ENCODE data around the gene MAOB. TPM values are rescaled to one million over a fixed set of nuclear protein-coding genes. Genes with fewer than 3 reads are reported as not detected.

Gene MAOB
- total and polyA plus RNA-seq, 10 of the 15 experiments (the other 5 are each of a cell fraction or from before 2014, with no cell fraction given), result 0.21 TPM; not detected in 9

DNA sequence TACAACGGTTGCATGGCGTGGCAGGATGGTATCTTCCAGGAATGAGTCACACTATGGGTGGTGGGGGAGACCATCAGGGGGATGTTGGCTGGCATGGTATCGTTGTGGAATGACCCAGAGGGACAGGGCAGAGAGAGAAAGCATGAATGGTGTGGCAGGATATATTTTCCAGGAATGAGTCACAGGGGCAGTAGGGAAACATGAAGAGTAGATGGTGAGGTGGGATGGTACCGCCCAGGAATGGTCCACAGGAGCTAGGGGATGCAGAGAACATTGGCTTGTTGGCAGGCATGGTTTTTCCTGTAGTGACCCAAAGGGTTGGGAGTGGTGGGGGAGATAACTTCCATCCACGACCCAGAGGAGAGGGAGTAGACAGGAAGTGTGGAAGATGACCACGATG lies 163.7 kb downstream of the MAOB start (continued):
- TF ChIP-seq, protein P1, sequence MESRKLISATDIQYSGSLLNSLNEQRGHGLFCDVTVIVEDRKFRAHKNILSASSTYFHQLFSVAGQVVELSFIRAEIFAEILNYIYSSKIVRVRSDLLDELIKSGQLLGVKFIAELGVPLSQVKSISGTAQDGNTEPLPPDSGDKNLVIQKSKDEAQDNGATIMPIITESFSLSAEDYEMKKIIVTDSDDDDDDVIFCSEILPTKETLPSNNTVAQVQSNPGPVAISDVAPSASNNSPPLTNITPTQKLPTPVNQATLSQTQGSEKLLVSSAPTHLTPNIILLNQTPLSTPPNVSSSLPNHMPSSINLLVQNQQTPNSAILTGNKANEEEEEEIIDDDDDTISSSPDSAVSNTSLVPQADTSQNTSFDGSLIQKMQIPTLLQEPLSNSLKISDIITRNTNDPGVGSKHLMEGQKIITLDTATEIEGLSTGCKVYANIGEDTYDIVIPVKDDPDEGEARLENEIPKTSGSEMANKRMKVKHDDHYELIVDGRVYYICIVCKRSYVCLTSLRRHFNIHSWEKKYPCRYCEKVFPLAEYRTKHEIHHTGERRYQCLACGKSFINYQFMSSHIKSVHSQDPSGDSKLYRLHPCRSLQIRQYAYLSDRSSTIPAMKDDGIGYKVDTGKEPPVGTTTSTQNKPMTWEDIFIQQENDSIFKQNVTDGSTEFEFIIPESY (IDR thresholded peaks at IDR 0.05), result no peak

DNA sequence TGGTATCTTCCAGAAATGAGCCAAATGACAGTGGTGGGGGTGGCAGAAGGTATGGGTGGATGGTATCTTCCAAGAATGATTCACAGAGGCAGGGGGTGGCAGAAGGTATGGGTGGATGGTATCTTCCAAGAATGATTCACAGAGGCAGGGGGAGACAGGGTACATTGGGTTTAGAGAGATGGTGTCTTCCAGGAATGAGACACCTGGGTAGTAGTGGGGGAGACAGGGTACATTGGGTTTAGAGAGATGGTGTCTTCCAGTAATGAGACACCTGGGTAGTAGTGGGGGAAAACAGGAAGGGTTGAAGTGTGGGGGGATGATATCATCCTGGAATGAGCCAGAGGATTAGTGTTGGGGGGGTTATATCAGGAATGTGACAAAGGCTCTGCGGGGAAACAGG lies 164.2 kb downstream of the MAOB start:
- Histone ChIP-seq H2AFZ (ENCODE audit: control insufficient read depth, low read depth, low read length) (no peak overlapping the region), H3K4me3 (no peak overlapping the region), H3K27me3 (replicated peaks in 1 of 2; ENCODE audit: control insufficient read depth in 2 of 2, insufficient read depth in 2 of 2, low read length in 1 of 2) (no peaks in the 10 kb centered on the region), H3K4me2 (ENCODE audit: control insufficient read depth, insufficient read depth) (no peak overlapping the region), H3K27ac (ENCODE audit: control insufficient read depth, insufficient read depth) (no peak overlapping the region), H3K9ac (ENCODE audit: control insufficient read depth, insufficient read depth, low read length) (no peak overlapping the region), H3K36me3 (ENCODE audit: control insufficient read depth in 2 of 2, insufficient read depth in 2 of 2, low read length in 1 of 2) (no peaks in the 10 kb centered on the region), H3K79me2 (ENCODE audit: control insufficient read depth, insufficient read depth, low read length) (no peaks in the 10 kb centered on the region), H3K4me1 (ENCODE audit: control insufficient read depth, insufficient read depth, low read length) (no peaks in the 10 kb centered on the region), H3K9me3 (replicated peaks; ENCODE audit: control insufficient read depth, insufficient read depth, low read length) (no peaks in the 10 kb centered on the region), H4K20me1 (ENCODE audit: control insufficient read depth, insufficient read depth) (no peaks in the 10 kb centered on the region)
- POLR2A ChIA-PET, result no interaction called here
- TF ChIP-seq EZH2 (IDR thresholded peaks at IDR 0.05; ENCODE audit: borderline replicate concordance, control insufficient read depth, low read depth, low read length), result no peak
- TF ChIP-seq, protein P2, sequence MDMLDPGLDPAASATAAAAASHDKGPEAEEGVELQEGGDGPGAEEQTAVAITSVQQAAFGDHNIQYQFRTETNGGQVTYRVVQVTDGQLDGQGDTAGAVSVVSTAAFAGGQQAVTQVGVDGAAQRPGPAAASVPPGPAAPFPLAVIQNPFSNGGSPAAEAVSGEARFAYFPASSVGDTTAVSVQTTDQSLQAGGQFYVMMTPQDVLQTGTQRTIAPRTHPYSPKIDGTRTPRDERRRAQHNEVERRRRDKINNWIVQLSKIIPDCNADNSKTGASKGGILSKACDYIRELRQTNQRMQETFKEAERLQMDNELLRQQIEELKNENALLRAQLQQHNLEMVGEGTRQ (IDR thresholded peaks at IDR 0.05; ENCODE audit: borderline replicate concordance, low read depth, low read length), result no peak
- TF ChIP-seq, protein P3, sequence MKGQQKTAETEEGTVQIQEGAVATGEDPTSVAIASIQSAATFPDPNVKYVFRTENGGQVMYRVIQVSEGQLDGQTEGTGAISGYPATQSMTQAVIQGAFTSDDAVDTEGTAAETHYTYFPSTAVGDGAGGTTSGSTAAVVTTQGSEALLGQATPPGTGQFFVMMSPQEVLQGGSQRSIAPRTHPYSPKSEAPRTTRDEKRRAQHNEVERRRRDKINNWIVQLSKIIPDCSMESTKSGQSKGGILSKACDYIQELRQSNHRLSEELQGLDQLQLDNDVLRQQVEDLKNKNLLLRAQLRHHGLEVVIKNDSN (IDR thresholded peaks at IDR 0.05; ENCODE audit: borderline replicate concordance, extremely low read length, insufficient read depth, low read depth, low read length), result no peak
- TF ChIP-seq, protein P4, sequence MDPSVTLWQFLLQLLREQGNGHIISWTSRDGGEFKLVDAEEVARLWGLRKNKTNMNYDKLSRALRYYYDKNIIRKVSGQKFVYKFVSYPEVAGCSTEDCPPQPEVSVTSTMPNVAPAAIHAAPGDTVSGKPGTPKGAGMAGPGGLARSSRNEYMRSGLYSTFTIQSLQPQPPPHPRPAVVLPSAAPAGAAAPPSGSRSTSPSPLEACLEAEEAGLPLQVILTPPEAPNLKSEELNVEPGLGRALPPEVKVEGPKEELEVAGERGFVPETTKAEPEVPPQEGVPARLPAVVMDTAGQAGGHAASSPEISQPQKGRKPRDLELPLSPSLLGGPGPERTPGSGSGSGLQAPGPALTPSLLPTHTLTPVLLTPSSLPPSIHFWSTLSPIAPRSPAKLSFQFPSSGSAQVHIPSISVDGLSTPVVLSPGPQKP (IDR thresholded peaks at IDR 0.05; ENCODE audit: low read depth, low read length), result no peak
- TF ChIP-seq, protein P5, sequence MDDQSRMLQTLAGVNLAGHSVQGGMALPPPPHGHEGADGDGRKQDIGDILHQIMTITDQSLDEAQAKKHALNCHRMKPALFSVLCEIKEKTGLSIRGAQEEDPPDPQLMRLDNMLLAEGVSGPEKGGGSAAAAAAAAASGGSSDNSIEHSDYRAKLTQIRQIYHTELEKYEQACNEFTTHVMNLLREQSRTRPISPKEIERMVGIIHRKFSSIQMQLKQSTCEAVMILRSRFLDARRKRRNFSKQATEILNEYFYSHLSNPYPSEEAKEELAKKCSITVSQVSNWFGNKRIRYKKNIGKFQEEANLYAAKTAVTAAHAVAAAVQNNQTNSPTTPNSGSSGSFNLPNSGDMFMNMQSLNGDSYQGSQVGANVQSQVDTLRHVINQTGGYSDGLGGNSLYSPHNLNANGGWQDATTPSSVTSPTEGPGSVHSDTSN (IDR thresholded peaks at IDR 0.05; ENCODE audit: insufficient replicate concordance, low read depth, low read length), result no peak
- TF ChIP-seq, protein P6, sequence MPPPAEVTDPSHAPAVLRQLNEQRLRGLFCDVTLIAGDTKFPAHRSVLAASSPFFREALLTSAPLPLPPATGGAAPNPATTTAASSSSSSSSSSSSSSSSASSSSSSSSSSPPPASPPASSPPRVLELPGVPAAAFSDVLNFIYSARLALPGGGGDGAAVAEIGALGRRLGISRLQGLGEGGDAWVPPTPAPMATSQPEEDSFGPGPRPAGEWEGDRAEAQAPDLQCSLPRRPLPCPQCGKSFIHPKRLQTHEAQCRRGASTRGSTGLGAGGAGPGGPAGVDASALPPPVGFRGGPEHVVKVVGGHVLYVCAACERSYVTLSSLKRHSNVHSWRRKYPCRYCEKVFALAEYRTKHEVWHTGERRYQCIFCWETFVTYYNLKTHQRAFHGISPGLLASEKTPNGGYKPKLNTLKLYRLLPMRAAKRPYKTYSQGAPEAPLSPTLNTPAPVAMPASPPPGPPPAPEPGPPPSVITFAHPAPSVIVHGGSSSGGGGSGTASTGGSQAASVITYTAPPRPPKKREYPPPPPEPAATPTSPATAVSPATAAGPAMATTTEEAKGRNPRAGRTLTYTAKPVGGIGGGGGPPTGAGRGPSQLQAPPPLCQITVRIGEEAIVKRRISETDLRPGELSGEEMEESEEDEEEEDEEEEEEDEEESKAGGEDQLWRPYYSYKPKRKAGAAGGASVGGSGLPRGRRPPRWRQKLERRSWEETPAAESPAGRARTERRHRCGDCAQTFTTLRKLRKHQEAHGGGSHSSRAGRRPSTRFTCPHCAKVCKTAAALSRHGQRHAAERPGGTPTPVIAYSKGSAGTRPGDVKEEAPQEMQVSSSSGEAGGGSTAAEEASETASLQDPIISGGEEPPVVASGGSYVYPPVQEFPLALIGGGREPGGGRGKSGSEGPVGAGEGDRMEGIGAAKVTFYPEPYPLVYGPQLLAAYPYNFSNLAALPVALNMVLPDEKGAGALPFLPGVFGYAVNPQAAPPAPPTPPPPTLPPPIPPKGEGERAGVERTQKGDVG (CRISPR knock-in tag; IDR thresholded peaks at IDR 0.05), result no peak
- TF ChIP-seq SREBF2 (IDR thresholded peaks at IDR 0.05; ENCODE audit: low read length), result no peak
- TF ChIP-seq DPF2 (IDR thresholded peaks at IDR 0.05), result no peak
- CTCF ChIA-PET, result no interaction called here
- no TSS peak for BruUV-seq (replicated peaks)
- 88% methylated on average over 1 of the region's 1 CpG for WGBS (ENCODE audit: insufficient coverage, insufficient replicate concordance, low lambda C conversion rate, missing lambda C conversion rate)
- RAD21 ChIA-PET (ENCODE audit: unreplicated experiment), result no interaction called here
- FAIRE-seq, result no peak
- in situ Hi-C loops (cut with MboI), result no loop called here
- intact Hi-C loops (cut with micrococcal nuclease; ENCODE audit: unreplicated experiment), result no loop called here
- SMC1A ChIA-PET (ENCODE audit: uncharacterized antibody, unreplicated experiment), result no interaction called here
- no peak for DNase-seq (ENCODE audit: low read depth, low spot score)
- ATAC-seq, result no peak
